A549 (cell line): ENCODE measurements around the gene OR4F15.
"Not testable (repeated sequence)": the region's sequence is repeated elsewhere in the genome, so short reads cannot be mapped to it uniquely, and the experiment has no call there.

ENCODE experiments used
- CBX2 ChIP-seq: fragments of 200-600 bp; sonication (generic); IDR thresholded peaks from 2 replicates; pipeline ENCODE4 v1.6.1; 2016; ENCODE audit warnings: low read depth, mild to moderate bottlenecking, borderline replicate concordance
- CHD2 ChIP-seq: fragments of 150-350 bp; IDR thresholded peaks from 2 replicates; pipeline ENCODE4 v1.6.1; 2014; ENCODE audit warnings: low read length; ENCODE audit not compliant: partially characterized antibody
- CHD4 ChIP-seq: fragments of 200-600 bp; sonication (generic); IDR thresholded peaks from 2 replicates; pipeline ENCODE4 v1.6.1; 2016; ENCODE audit warnings: antibody characterized with exemption, mild to moderate bottlenecking, borderline replicate concordance
- MAFK ChIP-seq: fragments of 450-650 bp; IDR thresholded peaks from 2 replicates; pipeline ENCODE4 v1.6.1; 2014; ENCODE audit not compliant: partially characterized antibody
- POLR2A ChIP-seq: IDR thresholded peaks from 2 replicates; pipeline ENCODE4 v1.6.1; 2012; ENCODE audit warnings: mild to moderate bottlenecking, low read length
- POLR2AphosphoS2 ChIP-seq: conservative IDR thresholded peaks from 2 replicates; pipeline ENCODE4 v1.6.1; 2012; ENCODE audit warnings: low read length, improper control_type of control experiment, inconsistent platforms
- RCOR1 ChIP-seq: fragments of 150-350 bp; IDR thresholded peaks from 2 replicates; pipeline ENCODE4 v1.6.1; 2014; ENCODE audit warnings: antibody characterized with exemption, low read length, low read depth
- RFX5 ChIP-seq: fragments of 450-650 bp; IDR thresholded peaks from 2 replicates; pipeline ENCODE4 v1.7.1; 2014; ENCODE audit warnings: antibody characterized with exemption, mild to moderate bottlenecking, moderate library complexity
- RNF2 ChIP-seq: fragments of 200-600 bp; sonication (generic); IDR thresholded peaks from 2 replicates; pipeline ENCODE4 v1.6.1; 2016; ENCODE audit warnings: low read depth, mild to moderate bottlenecking, antibody characterized with exemption, moderate library complexity, borderline replicate concordance
- TF ChIP-seq, protein P1 (sequence below): fragments of >200 bp; sonication (Bioruptor Twin); formaldehyde crosslinking; IDR thresholded peaks from 3 replicates; pipeline ENCODE4 v1.5.1; 2016
- TF ChIP-seq, protein P2 (sequence below): fragments of 150-350 bp; IDR thresholded peaks from 2 replicates; pipeline ENCODE4 v1.6.1; 2014; ENCODE audit warnings: low read depth, mild to moderate bottlenecking, low read length

DNA sequence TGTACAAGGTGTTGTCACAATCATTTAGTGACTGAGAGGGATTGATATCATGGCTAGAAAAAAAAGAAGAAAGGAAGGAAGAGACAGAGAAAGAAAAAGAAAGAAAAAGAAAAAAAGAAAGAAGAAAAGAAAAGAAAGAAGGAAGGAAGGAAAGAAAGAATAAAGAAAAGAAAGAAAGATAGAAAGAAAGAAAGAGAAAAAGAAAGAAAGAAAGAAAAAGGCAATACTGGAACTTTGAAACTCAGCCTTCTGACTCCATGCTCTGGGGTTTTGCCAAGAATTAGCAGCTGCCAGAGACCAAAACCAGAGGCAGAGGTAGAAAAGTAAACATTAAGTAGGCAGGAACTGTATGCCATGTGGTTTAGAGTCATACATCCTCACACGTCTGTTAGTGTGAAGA is 31.8 kb upstream of the OR4F15 start:
- not testable (repeated sequence) for TF ChIP-seq CHD4, MAFK, RNF2, RFX5, POLR2A, RCOR1, CHD2, CBX2, POLR2AphosphoS2
- TF ChIP-seq, protein P1, sequence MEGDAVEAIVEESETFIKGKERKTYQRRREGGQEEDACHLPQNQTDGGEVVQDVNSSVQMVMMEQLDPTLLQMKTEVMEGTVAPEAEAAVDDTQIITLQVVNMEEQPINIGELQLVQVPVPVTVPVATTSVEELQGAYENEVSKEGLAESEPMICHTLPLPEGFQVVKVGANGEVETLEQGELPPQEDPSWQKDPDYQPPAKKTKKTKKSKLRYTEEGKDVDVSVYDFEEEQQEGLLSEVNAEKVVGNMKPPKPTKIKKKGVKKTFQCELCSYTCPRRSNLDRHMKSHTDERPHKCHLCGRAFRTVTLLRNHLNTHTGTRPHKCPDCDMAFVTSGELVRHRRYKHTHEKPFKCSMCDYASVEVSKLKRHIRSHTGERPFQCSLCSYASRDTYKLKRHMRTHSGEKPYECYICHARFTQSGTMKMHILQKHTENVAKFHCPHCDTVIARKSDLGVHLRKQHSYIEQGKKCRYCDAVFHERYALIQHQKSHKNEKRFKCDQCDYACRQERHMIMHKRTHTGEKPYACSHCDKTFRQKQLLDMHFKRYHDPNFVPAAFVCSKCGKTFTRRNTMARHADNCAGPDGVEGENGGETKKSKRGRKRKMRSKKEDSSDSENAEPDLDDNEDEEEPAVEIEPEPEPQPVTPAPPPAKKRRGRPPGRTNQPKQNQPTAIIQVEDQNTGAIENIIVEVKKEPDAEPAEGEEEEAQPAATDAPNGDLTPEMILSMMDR: not testable (repeated sequence)
- TF ChIP-seq, protein P2, sequence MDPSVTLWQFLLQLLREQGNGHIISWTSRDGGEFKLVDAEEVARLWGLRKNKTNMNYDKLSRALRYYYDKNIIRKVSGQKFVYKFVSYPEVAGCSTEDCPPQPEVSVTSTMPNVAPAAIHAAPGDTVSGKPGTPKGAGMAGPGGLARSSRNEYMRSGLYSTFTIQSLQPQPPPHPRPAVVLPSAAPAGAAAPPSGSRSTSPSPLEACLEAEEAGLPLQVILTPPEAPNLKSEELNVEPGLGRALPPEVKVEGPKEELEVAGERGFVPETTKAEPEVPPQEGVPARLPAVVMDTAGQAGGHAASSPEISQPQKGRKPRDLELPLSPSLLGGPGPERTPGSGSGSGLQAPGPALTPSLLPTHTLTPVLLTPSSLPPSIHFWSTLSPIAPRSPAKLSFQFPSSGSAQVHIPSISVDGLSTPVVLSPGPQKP: not testable (repeated sequence)
